NCI-H524 (cell line): Measurements from ENCODE around the gene DCTN1.
"Not testable (repeated sequence)": the region's sequence is repeated elsewhere in the genome, so short reads cannot be mapped to it uniquely, and the experiment has no call there.

Experiments used
- DNase-seq, 2 experiments: peaks; one replicate each; lab custom pipeline; 2025; lab: John Stamatoyannopoulos, UW

DCTN1 gene

GRCh38 chr2:74369976-74370375 lies 10.1 kb downstream of the DCTN1 start:
- DNase-seq, result no peak

DNA sequence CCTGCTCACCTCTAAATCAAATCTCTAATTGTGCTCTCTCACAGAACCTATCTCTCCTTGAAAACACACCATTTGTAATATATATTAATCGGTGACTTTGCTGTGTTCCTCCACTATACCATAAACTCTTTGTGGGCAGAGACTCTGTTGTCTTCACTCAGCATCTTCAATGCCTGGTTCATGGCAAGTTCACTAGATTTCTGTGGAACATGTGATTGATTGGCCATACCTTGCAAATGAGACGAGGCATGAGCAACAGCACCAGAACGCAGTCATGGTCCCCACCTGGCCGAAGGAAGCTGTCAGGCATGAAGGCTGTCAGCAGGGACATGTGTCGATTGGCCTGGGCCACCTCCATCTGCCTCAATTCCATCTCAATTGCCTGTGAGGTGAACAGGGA lies 11.6 kb downstream of the DCTN1 start:
- DNase-seq, result no peak

DNA sequence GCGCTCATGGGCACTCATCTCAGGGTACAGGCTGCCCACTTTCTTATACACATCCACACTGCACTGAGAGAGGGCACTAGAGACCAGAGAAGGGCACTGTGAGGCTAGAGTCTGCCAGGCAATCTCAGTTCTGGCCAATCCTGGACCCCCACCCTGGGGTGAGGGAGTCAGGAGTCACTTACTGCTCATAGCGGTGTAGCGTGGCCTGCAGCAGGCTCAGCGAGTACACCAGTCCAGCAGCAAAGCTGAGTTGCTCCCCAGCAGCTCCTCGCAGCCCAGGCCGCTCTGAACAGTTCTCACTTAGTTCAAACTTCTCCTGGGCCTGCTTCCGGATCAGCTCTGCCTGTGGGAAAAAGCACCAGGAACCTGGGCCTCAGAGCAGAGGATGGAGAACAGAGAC lies 12.3 kb downstream of the DCTN1 start:
- DNase-seq, result no peak

GRCh38 chr2:74366036-74366435 lies 14.1 kb downstream of the DCTN1 start:
- DNase-seq, result no peak

DNA sequence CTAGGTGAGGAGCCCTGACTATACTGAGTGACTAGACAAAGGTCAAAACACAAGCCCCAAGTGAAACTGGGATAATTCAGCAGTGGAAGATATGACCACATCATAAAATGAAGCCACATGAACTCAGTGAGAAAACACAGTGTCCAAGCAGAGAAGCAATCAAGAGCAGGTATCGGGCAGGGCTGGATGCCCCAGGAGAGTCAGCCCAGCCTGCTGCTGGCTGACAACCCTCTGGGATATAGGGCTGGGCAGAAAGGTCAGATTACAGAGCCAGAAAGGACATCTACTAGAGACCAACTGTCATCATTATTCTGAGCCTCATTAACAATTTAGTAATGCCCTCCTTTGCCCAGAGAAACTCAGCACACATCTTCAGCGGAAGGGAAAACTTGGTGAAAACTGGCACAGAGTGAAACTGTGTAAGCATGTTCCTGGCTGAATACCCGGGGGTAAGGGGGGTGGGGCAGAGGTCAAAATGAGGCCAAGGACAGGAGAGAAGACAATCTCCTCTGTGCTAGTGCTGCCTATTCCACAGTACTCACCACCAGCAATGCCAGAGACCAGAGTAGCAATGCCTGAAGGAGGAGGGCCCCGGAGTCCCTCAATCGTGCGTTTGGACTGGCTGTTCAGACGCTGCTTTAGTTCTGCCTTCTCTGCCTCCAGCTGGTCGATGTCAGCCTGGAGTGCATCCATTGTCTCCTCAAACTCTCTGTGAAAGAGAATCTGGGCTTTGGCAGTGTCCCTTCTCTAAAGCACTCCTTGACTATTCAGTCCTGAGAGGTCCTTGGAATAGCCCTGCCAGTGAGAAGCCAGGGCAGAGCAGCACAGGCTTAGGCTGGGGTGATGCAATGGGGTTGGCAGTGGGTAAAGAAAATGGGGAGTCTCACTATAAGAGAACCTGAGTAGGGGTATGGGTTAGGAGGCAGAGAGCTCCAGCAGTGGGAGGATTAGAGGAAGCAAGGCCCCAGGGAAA lies 15.3 kb downstream of the DCTN1 start:
- no peak for DNase-seq

- no peak for DNase-seq
Observed at GRCh38 chr2:74361327-74361726, 18.8 kb downstream of the DCTN1 start.

GRCh38 chr2:74357627-74358026 lies 22.5 kb downstream of the DCTN1 start:
- DNase-seq, result no peak

GRCh38 chr2:74349889-74350288 lies 30.2 kb downstream of the DCTN1 start:
- DNase-seq, result no peak

DNA sequence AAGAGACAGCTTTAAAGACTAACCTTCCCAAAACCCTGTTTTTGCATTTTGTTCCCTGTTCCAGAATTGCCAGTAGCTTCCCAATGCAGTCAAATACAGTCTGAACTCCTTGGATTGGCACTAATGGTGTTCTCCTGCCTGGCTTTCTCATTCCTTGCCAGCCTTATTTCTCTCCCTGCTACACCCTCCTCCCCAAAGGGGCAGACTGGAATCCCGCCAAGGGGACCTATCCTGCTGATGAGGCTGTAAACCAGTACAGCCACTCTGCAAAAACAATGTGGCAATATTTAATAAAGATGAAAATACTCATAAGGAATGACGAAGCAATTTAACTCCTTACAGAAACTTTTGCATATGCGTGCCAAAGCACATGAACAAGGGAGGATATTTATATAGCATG lies 32.4 kb downstream of the DCTN1 start:
- DNase-seq, result no peak

DNA sequence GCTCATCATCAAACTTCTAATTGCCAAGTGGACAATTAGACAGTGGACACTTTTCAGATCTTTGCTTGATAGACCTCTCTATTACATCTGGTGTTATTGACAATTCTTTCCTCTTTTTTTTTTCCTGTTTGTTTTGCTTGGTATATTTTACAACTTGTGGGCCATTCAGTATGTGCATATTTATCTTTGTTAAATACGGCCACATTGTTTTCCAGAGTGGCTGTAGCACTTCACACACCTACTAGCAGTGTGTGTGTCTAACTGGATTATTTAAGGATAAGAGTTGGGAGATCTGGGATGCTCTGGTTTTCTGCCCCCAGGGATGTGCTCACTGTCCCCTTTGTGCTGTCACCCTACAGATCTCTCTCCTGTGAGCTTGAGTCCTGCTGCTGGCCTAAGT lies 32.8 kb downstream of the DCTN1 start:
- DNase-seq, result no peak

DNA sequence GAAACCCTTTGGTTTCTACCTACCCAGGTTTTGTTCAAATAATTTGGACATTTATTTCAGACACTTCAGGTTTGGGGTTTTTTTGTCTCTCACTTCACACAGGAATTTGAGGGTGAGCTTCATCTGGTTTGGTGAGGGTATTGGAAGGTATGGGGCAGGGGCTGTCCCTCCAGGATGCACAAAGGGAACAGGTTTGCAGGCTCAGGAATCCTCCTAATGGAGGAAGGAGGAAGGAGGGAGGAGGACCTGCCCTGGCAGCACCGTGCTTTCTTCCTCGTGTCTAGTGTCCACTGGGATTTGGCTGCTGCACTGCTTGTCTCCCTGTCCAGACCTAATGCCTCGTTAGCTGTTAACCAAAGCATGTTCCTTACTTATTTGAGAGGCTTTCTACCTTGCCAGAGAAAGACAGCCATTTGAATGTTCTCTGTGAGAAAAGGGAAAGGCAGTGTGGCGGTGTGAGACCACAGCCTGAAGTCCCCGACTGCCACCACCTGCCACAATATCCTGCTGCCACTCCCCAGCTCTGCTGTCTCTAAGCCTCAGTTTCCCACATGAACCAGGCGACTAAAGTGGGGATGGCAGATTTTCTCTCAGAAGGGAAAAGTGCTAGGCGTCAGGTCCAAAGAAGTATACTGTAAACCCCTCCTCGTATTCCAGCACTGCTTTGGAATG lies 34.7 kb downstream of the DCTN1 start:
- DNase-seq, result no peak

- no peak for DNase-seq
Observed at GRCh38 chr2:74343316-74343715, 36.8 kb downstream of the DCTN1 start, which contains the start of gene SLC4A5. TSS of gene SLC4A5 (minus strand) at chr2:74343416. CDS start at chr2:74315023, 28,393 bp downstream.

GRCh38 chr2:74336227-74336626 lies 43.9 kb downstream of the DCTN1 start:
- not testable (repeated sequence) for DNase-seq

DNA sequence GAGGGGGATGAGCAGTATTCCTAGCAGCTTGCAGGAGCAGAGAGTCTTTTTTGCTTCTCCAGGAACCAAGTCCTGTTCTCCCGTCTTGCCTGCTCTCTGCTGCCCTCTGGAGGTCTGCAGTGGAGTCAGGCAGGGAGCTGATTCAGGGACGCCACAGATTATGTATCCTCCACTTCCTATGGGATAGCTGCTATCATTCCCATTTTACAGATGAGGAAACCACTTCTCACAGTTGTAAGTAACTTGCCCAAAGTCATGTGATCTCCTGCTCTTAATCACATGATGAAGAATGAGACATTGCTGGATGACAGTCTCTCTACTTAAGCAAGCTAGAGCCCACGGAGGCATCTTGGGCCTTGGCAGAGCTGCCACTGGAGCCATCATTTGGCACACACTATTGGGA lies 45.2 kb downstream of the DCTN1 start:
- DNase-seq, result peak in 1 of 2 experiments; percentile 59

DNA sequence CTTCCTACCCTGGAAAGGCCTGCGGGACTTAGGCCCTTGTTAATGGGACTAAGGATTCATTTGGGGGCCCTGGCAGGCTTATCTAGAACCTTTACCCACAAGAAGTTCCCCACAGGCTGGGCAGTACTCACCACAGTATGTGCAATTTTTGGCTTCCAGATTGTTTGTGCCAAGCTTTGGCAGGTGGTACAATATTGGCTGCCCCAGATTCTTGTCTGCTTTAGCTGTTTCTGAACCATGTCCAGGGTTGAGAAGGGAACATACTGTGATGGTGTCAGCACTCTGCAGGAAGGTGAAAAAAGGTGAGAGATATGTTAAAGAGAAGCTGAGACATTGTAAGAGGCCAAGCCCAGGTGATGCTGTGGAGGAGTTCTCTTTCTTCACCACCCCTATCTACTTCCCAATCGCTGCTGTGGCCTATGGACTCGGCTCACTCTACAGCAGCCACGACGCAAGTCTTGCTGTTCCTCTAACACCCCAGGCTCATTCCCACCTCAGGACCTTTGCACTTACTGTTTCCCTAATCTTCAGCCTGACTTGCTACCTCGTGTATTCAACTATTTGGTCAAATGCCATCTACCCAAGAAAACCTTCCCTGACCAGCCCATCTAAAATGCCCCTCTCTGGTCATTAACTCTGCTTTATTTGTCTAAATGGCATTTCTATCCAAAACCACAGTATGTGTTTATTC lies 46.1 kb downstream of the DCTN1 start:
- DNase-seq, result no peak

- peak in 1 of 2 experiments; percentile 40 for DNase-seq
Observed at GRCh38 chr2:74333175-74333574, 46.9 kb downstream of the DCTN1 start.

- DNase-seq, result no peak
Observed at GRCh38 chr2:74332550-74333174, 47.4 kb downstream of the DCTN1 start.

DNA sequence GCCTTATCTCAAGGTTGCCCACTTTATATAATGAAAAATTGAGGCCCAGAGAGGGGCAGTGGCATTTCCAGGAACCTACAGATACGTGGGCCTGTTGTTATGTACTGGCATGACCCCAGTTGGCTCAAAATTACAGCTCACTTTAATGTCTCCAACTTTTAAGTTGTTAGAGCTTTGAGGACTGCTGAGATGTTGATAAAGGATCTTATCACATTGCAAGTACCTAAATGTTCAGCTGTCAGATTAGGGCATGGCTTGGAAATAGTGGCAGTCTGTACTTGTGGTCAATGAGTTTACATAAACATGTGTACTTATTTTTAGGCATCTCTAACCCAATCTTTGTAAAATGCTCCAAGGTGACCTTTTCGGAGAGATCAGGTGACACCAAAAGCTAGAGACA lies 51.5 kb downstream of the DCTN1 start:
- no peak for DNase-seq

GRCh38 chr2:74328074-74328473 lies 52.0 kb downstream of the DCTN1 start:
- DNase-seq, result no peak

- DNase-seq, result no peak
Observed at GRCh38 chr2:74327627-74328026, 52.5 kb downstream of the DCTN1 start.

- no peak for DNase-seq
Observed at GRCh38 chr2:74327199-74327598, 52.9 kb downstream of the DCTN1 start.

- no peak for DNase-seq
Observed at GRCh38 chr2:74325815-74326214, 54.3 kb downstream of the DCTN1 start.
